SK-N-SH (cell line): Measurements from ENCODE around the gene ASIC4.

ENCODE experiments used
- JUND ChIP-seq: IDR thresholded peaks from 2 replicates; pipeline ENCODE4 v1.4.0; 2012
- RAD21 ChIP-seq: IDR thresholded peaks from 2 replicates; pipeline ENCODE4 v1.6.1; 2012; ENCODE audit warnings: mild to moderate bottlenecking, low read length
- TAF1 ChIP-seq: IDR thresholded peaks from 2 replicates; pipeline ENCODE4 v1.6.1; 2012; ENCODE audit warnings: low read depth, mild to moderate bottlenecking, low read length, moderate library complexity, borderline replicate concordance
- TF ChIP-seq, protein P1 (sequence below): IDR thresholded peaks from 2 replicates; pipeline ENCODE4 v1.6.1; 2012; ENCODE audit warnings: mild to moderate bottlenecking, low read depth, low read length, moderate library complexity
- TF ChIP-seq, protein P2 (sequence below): IDR thresholded peaks from 2 replicates; pipeline ENCODE4 v1.4.0; 2012; ENCODE audit warnings: low read depth, borderline replicate concordance
- TF ChIP-seq, protein P3 (sequence below): IDR thresholded peaks from 2 replicates; pipeline ENCODE4 v1.4.0; 2012; ENCODE audit warnings: low read depth
- TF ChIP-seq, protein P4 (sequence below): fragments of 200-600 bp; sonication (generic); IDR thresholded peaks from 2 replicates; pipeline ENCODE4 v1.6.1; 2017; ENCODE audit warnings: antibody characterized with exemption, mild to moderate bottlenecking, moderate library complexity
- TF ChIP-seq, protein P5 (sequence below): fragments of 150-350 bp; IDR thresholded peaks from 2 replicates; pipeline ENCODE4 v1.6.1; 2017; ENCODE audit warnings: antibody characterized with exemption, low read length, low read depth, borderline replicate concordance
- TF ChIP-seq, protein P6 (sequence below): IDR thresholded peaks from 2 replicates; pipeline ENCODE4 v1.4.0; 2012; ENCODE audit warnings: low read depth, borderline replicate concordance

DNA sequence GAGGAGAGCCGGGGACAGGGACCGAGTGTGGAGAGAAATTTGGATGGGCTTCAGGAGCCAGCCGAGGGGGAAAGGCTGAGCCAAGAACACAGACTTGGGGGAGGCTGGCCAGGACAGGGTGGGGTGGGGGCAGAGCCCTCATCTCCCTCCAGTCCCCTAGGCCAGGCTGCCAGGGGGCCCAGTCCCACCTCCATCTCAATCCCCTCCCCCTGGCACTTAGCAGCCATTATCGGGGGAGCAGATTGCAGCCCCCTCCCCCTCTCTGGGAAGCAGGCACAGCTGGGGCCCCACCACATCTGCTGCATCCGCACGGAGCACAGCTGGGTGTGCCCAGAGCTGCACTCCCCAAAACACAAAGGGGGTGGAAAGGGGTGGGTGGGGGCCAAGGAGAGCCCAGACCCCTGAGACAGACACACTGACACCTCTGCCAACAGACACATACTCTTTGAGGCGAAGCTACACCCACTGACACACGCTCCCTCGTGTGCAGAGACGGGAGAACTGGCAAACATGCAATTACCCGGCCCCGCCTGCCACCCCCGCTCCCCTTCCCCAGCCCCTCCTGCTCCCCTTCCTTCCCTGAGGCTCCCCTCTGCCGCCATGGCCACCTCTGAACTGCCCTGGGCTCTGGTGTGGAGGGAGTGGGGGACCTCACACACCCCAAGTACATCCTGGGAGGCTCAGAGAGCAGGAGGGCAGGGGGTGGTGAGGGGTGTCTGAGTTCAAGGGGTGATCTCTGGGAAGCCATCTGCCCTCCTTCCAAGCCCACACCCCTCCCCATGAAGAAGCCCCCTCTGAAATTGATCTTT is 5.1 kb upstream of the ASIC4 start:
- TF ChIP-seq, protein P1, sequence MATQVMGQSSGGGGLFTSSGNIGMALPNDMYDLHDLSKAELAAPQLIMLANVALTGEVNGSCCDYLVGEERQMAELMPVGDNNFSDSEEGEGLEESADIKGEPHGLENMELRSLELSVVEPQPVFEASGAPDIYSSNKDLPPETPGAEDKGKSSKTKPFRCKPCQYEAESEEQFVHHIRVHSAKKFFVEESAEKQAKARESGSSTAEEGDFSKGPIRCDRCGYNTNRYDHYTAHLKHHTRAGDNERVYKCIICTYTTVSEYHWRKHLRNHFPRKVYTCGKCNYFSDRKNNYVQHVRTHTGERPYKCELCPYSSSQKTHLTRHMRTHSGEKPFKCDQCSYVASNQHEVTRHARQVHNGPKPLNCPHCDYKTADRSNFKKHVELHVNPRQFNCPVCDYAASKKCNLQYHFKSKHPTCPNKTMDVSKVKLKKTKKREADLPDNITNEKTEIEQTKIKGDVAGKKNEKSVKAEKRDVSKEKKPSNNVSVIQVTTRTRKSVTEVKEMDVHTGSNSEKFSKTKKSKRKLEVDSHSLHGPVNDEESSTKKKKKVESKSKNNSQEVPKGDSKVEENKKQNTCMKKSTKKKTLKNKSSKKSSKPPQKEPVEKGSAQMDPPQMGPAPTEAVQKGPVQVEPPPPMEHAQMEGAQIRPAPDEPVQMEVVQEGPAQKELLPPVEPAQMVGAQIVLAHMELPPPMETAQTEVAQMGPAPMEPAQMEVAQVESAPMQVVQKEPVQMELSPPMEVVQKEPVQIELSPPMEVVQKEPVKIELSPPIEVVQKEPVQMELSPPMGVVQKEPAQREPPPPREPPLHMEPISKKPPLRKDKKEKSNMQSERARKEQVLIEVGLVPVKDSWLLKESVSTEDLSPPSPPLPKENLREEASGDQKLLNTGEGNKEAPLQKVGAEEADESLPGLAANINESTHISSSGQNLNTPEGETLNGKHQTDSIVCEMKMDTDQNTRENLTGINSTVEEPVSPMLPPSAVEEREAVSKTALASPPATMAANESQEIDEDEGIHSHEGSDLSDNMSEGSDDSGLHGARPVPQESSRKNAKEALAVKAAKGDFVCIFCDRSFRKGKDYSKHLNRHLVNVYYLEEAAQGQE, result no peak
- TF ChIP-seq, protein P2, sequence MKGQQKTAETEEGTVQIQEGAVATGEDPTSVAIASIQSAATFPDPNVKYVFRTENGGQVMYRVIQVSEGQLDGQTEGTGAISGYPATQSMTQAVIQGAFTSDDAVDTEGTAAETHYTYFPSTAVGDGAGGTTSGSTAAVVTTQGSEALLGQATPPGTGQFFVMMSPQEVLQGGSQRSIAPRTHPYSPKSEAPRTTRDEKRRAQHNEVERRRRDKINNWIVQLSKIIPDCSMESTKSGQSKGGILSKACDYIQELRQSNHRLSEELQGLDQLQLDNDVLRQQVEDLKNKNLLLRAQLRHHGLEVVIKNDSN, result no peak
- TF ChIP-seq, protein P3, sequence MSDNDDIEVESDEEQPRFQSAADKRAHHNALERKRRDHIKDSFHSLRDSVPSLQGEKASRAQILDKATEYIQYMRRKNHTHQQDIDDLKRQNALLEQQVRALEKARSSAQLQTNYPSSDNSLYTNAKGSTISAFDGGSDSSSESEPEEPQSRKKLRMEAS, result no peak
- TF ChIP-seq, protein P4, sequence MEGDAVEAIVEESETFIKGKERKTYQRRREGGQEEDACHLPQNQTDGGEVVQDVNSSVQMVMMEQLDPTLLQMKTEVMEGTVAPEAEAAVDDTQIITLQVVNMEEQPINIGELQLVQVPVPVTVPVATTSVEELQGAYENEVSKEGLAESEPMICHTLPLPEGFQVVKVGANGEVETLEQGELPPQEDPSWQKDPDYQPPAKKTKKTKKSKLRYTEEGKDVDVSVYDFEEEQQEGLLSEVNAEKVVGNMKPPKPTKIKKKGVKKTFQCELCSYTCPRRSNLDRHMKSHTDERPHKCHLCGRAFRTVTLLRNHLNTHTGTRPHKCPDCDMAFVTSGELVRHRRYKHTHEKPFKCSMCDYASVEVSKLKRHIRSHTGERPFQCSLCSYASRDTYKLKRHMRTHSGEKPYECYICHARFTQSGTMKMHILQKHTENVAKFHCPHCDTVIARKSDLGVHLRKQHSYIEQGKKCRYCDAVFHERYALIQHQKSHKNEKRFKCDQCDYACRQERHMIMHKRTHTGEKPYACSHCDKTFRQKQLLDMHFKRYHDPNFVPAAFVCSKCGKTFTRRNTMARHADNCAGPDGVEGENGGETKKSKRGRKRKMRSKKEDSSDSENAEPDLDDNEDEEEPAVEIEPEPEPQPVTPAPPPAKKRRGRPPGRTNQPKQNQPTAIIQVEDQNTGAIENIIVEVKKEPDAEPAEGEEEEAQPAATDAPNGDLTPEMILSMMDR, result no peak
- TF ChIP-seq TAF1 (no peak), JUND (no peak), RAD21 (no peak)
- TF ChIP-seq, protein P5, sequence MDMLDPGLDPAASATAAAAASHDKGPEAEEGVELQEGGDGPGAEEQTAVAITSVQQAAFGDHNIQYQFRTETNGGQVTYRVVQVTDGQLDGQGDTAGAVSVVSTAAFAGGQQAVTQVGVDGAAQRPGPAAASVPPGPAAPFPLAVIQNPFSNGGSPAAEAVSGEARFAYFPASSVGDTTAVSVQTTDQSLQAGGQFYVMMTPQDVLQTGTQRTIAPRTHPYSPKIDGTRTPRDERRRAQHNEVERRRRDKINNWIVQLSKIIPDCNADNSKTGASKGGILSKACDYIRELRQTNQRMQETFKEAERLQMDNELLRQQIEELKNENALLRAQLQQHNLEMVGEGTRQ, result no peak
- TF ChIP-seq, protein P6, sequence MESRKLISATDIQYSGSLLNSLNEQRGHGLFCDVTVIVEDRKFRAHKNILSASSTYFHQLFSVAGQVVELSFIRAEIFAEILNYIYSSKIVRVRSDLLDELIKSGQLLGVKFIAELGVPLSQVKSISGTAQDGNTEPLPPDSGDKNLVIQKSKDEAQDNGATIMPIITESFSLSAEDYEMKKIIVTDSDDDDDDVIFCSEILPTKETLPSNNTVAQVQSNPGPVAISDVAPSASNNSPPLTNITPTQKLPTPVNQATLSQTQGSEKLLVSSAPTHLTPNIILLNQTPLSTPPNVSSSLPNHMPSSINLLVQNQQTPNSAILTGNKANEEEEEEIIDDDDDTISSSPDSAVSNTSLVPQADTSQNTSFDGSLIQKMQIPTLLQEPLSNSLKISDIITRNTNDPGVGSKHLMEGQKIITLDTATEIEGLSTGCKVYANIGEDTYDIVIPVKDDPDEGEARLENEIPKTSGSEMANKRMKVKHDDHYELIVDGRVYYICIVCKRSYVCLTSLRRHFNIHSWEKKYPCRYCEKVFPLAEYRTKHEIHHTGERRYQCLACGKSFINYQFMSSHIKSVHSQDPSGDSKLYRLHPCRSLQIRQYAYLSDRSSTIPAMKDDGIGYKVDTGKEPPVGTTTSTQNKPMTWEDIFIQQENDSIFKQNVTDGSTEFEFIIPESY, result no peak
